HG02938 (cell line): ENCODE results near the gene FAHD2A.
"Not testable (repeated sequence)": the region's sequence is repeated elsewhere in the genome, so short reads cannot be mapped to it uniquely, and the experiment has no call there.

ENCODE experiments used
- ATAC-seq: cut with Tn5 transposase; IDR thresholded peaks from one replicate; pipeline ENCODE4 v1.9.1; 2021; ENCODE audit warnings: mild to moderate bottlenecking, moderate library complexity; ENCODE audit not compliant: unreplicated experiment

FAHD2A gene

GRCh38 chr2:95433373-95433772, 30.9 kb downstream of the FAHD2A start:
- ATAC-seq: not testable (repeated sequence)

- not testable (repeated sequence) for ATAC-seq
Measured at GRCh38 chr2:95433973-95434372, 31.5 kb downstream of the FAHD2A start.

GRCh38 chr2:95434507-95435076, 32.1 kb downstream of the FAHD2A start:
- not testable (repeated sequence) for ATAC-seq

GRCh38 chr2:95435162-95435871, 32.8 kb downstream of the FAHD2A start:
- ATAC-seq: not testable (repeated sequence)

- not testable (repeated sequence) for ATAC-seq
Measured at GRCh38 chr2:95435872-95436209, 33.3 kb downstream of the FAHD2A start.

- not testable (repeated sequence) for ATAC-seq
Measured at GRCh38 chr2:95442474-95443099, 40.1 kb downstream of the FAHD2A start.

GRCh38 chr2:95445317-95445716, 42.8 kb downstream of the FAHD2A start:
- ATAC-seq: not testable (repeated sequence)

- not testable (repeated sequence) for ATAC-seq
Measured at GRCh38 chr2:95463292-95463691, 60.8 kb downstream of the FAHD2A start.
